Stimulated activated CD4-positive, alpha-beta T cell treated with anti-CD3 and anti-CD28 coated beads, Interleukin-1b, Interleukin-23, amount 100 ng/mL, for 24 hours (primary cell): ENCODE measurements around the gene ADGRL3.
"Not testable (repeated sequence)": the region's sequence is repeated elsewhere in the genome, so short reads cannot be mapped to it uniquely, and the experiment has no call there.

Experiments
- DNase-seq, 4 experiments: peaks; one replicate each; pipeline ENCODE4 v3.0.0-alpha.2; 2020; ENCODE audit warnings: low read depth in 4 of 4, low spot score in 1 of 4

Gene ADGRL3

DNA sequence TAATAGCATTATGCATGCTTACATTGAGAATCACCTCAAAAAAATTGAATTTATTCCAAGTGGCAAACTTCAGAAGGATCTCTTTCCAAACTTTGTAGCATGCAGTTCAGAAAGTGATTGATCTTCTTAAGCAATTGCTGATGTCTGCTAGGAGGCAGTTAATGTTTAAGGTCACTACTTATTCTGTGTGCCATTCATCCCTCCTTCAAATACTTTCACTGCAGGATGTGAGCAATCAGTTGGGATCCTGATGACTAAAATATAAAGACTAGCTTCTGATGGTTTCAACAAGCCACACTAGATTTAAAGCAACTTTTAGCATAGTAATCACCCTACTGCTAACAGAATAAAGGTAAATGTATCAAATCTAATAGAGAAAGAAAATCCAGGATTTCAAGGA lies 414.1 kb downstream of the ADGRL3 start:
- no peak for DNase-seq

DNA sequence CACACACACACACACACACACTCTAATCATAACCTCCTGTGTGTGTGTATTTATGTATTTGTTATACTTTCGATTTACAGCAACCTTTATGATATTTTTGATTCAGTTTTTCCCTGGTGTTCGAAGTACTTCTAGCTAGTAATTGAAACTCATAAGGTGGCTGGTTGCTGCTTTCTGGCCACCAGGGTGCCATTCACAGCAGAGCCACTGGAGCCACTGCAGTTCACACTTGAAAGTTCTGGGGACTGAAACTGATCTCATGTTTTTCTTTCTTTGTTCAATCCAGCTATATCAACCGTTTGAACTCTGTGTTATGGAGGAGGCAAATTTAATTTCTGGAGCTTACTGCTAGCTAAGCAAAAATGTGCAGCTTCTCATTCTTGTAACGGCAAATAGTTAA lies 419.4 kb downstream of the ADGRL3 start:
- no peak for DNase-seq

- DNase-seq, result no peak
Measured at GRCh38 chr4:61628282-61628681, 428.2 kb downstream of the ADGRL3 start.

DNA sequence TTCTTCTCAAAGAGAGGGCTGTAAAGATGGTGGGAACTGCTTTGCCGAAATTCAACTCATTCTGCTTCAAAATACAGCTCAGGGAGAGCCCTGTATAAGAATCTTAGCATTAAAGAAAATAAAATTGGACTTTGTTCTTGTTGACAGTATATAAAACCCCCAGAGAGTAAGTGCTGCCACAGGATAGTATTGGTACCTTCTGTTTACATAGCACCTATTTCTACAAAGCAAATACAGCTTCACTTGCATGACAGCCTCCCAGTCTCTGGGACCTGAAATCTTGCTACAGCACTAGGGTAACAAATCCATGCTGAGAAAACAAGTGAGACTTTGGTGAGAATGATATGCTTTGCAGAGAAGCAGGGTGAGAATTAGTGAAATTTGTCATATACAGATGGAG lies 428.6 kb downstream of the ADGRL3 start:
- DNase-seq, result no peak

- no peak for DNase-seq
Measured at GRCh38 chr4:61630548-61630947, 430.4 kb downstream of the ADGRL3 start.

- DNase-seq, result no peak
Measured at GRCh38 chr4:61638591-61638990, 438.5 kb downstream of the ADGRL3 start.

GRCh38 chr4:61646746-61647350 lies 446.7 kb downstream of the ADGRL3 start:
- DNase-seq, result not testable (repeated sequence)

DNA sequence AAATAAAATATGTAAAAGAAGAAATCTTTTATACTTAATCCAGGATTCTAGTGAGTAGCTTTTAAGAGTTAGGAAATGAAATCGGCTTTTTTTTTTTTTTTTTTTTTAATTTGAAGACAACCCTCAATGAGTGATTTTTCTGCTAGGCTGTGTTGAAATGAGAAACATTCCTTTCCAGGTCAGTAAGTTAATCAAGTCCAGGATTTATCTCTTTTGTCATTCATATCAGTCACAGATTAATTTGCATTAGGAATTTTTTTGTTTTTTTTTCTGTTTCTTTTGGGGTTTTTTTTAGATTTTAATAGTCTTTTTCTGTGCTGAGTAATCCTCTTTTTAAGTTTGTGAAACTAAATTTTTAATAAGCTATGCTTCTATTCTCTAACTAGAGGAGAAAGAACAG lies 448.1 kb downstream of the ADGRL3 start:
- DNase-seq, result no peak

- DNase-seq, result no peak
Measured at GRCh38 chr4:61657016-61657415, 456.9 kb downstream of the ADGRL3 start.

- no peak for DNase-seq
Measured at GRCh38 chr4:61661960-61662359, 461.8 kb downstream of the ADGRL3 start.

GRCh38 chr4:61662362-61662761 lies 462.2 kb downstream of the ADGRL3 start:
- DNase-seq, result no peak

- no peak for DNase-seq
Measured at GRCh38 chr4:61663310-61663709, 463.2 kb downstream of the ADGRL3 start.

DNA sequence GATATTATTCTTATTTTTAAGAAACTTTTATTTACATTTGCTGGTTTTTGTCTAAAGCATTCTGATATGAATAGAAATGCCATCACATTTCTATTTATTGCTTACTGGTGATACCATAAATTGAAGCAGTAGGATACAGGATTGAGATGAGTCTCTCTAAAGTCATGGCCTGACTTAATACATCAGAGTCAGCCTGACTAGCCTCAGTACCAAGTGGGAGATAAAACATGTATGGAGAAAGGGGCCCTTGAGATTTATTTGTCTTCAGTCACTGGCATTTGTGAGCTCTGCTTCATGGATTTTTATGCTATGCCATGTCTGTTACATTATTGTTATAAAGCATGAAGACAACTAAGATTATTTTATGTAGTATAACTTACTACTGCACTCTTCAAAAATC lies 465.5 kb downstream of the ADGRL3 start:
- no peak for DNase-seq

DNA sequence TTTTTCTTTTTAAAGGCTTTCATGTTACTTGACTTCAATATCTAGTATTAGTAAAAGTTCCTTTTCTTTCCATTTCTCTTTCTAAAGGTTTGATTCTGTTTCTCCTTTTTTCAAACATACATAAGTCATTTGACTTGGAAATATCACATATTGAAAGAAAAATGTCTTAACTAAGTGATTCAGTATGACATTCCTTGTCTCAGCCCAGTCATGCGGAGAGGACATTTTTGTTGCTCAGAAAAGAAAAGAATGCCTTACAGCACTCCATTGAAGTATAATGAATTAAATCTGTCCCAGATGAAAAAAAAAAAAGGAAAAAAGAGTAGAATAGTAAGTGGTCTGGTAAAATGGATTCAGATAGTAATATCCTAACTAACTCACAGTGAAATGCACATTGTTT lies 466.1 kb downstream of the ADGRL3 start:
- no peak for DNase-seq

GRCh38 chr4:61671599-61671998 lies 471.5 kb downstream of the ADGRL3 start:
- no peak for DNase-seq

- no peak for DNase-seq
Measured at GRCh38 chr4:61675464-61675863, 475.3 kb downstream of the ADGRL3 start.

GRCh38 chr4:61678297-61678696 lies 478.2 kb downstream of the ADGRL3 start:
- no peak for DNase-seq

GRCh38 chr4:61693520-61693919 lies 493.4 kb downstream of the ADGRL3 start:
- DNase-seq, result no peak

GRCh38 chr4:61714387-61714911 lies 514.3 kb downstream of the ADGRL3 start:
- no peak for DNase-seq

DNA sequence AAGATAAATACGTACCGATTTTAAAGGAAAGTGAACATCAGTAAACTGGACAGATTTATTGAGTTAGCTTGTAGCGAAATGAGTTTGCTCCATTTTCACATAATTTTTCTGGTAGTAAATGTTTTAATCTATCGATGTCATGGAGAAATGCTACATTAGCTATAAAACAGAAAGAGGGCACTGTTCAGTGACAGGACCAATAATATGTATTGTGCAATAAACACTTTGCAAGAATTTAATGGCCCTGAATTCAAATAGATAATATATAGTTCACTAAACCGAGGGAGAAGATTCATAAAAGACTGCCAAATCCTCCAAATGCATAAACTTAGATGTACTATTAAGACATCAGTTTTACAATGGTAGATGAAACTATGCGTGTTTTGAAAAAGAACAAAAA lies 516.3 kb downstream of the ADGRL3 start:
- DNase-seq, result no peak

DNA sequence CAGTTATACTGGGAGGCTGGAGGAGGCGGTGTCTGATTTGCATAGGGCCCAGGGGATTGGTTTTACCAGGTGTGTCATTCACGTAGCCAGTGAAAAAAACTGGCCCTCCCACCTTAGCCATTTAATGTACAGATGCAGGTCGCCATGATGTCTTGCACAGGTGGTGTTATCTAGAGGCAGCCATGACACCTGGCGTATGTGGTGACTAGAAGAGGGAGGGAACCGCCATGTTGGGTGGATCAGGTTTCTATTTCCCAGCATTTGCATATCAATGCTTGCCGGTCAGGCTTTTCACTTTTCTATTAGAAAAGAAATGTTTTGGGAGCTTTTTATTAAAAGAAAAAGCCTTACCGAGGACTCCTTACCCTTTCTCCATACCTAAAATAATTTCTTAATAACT lies 523.4 kb downstream of the ADGRL3 start:
- DNase-seq, result no peak

DNA sequence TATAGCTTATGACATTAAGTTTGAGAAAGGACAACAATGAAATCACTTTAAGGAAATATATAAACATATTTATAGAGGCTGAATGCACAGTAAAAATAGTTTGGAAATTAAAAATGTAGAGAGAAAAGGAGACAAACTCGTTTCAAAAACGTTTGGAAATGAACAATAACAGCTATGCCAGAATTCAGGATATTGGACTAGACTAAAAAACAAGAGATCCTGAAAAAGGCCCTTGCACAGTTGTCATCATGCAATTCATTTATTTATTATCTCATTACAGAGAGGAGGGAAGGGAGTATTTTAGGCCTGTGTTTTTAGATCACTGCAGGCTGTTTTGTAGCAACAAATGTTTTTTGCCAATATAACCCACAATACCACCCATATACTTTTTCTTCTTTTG lies 527.2 kb downstream of the ADGRL3 start:
- no peak for DNase-seq

DNA sequence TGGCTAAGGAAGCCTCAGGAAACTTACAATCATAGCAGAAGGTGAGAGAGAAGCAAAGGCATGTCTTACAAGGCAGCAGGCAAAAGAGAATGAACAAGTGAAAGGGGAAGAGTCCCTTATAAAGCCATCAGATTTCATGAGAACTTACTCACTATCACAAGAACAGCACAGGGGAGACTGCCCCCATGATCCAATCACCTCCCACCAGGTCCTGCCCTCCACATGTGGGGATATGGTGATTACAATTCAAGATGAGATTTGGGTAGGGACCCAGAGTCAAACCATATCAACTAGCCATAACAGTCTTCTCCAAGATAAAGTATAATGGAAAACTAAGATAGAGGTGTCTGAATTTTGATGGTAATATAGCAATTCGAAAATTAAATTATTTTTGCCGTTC lies 534.3 kb downstream of the ADGRL3 start:
- no peak for DNase-seq

DNA sequence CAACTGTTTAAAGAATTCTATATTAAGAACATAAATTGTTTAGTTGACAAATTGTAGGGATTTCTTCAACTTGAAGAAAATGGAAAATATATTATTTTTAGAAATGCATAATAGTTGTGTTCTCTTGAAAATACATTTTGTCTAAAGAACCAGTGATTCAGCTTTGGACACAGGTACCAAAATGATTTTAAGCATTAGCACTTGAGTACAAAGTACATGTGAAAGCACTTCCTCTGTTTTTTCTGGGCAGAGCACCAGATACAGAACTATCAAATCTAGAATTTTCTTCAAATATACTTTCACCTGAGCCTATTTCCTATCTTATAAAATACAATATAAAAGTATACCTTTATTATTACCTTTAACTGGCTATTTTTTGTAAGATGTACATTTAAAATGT lies 539.8 kb downstream of the ADGRL3 start:
- DNase-seq, result no peak
